Measurements from ENCODE around the gene KHNYN. TPM values are rescaled to one million over a fixed set of nuclear protein-coding genes. Genes with fewer than 3 reads are reported as not detected.
"Not testable (repeated sequence)": the region's sequence is repeated elsewhere in the genome, so short reads cannot be mapped to it uniquely, and the experiment has no call there.

KHNYN gene
- total and polyA plus RNA-seq, 4 donors, result 15.2 to 64.9 (median 42.3) TPM

DNA sequence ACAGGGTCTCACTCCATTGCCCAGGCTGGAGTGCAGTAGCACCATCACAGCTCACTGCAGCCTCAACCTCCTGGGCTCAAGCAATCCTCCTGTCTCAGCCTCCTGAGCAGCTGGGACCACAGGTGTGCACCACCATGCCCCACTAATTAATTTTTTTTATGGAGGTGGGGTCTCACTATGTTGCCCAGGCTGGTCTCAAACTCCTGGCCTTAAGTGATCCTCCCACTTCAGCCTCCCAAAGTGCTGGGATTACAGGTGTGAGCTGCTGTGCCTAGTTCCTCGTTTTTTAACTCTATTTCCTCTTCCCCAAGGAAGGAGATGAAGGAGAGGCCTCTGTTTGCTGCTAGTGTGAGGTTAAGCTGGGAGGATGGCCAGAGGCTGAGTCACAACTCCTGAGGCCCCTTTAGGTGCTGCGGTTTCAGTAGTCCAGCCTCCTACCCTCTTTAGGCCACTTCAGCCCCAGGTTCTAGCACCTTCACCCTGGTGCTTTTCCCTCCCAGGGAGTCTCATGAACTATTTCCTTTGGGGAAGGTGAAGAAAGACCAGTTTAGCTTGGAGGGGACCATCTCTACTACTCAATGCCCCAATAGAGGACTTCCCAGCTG, 53.0 kb downstream of the KHNYN start:
- intact Hi-C loops (cut with DNase I); H3K4me3 ChIP-seq (ENCODE audit: low read length in 2 of 2); DNase-seq; H3K9me3 ChIP-seq (ENCODE audit: control insufficient read depth, low read length); H3K27ac ChIP-seq (ENCODE audit: low read depth in 1 of 2, low read length in 2 of 2); ATAC-seq (ENCODE audit: low FRiP score); H3K4me1 ChIP-seq (ENCODE audit: control insufficient read depth in 1 of 2, insufficient read depth in 2 of 2, low read length in 2 of 2); H3K27me3 ChIP-seq (ENCODE audit: control insufficient read depth in 1 of 2, insufficient read depth in 2 of 2, low read length in 1 of 2); H3K36me3 ChIP-seq (ENCODE audit: control insufficient read depth in 1 of 2, insufficient read depth in 2 of 2, low read length in 1 of 2): not testable (repeated sequence)
- 52 to 61% methylated on average over 2 of the region's 2 CpGs for WGBS, 2 donors

DNA sequence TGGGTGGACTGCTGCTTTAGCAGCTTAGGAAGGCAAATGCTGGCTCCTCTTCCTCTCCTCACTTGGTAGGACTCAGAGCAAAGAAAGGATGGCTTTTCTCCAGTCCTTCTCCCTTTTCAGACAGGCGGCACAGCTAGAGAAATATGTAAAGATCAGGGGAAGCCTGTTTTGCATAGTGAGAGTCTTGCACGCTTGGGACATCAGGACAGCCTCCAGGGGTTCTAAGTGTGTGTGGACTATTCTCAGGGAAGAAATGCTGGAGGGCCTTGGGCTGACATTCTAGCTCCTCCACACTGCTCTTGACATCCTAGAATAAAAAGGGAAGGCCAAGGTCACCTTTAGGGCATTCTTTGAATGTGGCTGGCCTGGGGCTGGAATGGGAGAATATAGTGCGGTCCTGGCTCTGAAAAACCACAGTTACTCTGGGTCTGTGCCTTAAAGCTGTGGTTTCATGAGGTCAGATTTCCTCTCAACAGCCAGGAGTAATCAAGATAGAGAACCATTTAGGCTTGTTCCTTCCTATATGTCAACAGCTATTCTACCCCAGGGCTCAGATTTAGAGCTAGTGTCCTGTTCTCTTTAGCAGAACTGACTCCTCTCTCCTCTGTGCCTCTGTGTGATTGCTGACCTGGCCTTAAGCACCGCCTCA, 54.0 kb downstream of the KHNYN start:
- no peaks in the 10 kb centered on the region for H3K9me3 ChIP-seq (ENCODE audit: control insufficient read depth, low read length)
- intact Hi-C loops (cut with DNase I), result no loop called here
- no peak overlapping the region for H3K27ac ChIP-seq (ENCODE audit: low read depth in 1 of 2, low read length in 2 of 2)
- H3K4me1 ChIP-seq (ENCODE audit: control insufficient read depth in 1 of 2, insufficient read depth in 2 of 2, low read length in 2 of 2), result no peaks in the 10 kb centered on the region
- H3K27me3 ChIP-seq (ENCODE audit: control insufficient read depth in 1 of 2, insufficient read depth in 2 of 2, low read length in 1 of 2), result no peaks in the 10 kb centered on the region
- no peak overlapping the region for H3K4me3 ChIP-seq (ENCODE audit: low read length in 2 of 2)
- no peaks in the 10 kb centered on the region for H3K36me3 ChIP-seq (ENCODE audit: control insufficient read depth in 1 of 2, insufficient read depth in 2 of 2, low read length in 1 of 2)
- 53 to 61% methylated on average over 4 of the region's 4 CpGs for WGBS, 2 donors
- DNase-seq, result no peak
- ATAC-seq (ENCODE audit: low FRiP score), result no peak

Other genes starting within 250 kb of the KHNYN start
- 10 to 100 TPM; 23.4 to 29.3 TPM for gene IPO4, start 241.1 kb upstream of the KHNYN start, total RNA-seq
- gene IPO4, start 241.1 kb upstream of the KHNYN start, polyA plus RNA-seq, result 10 to 100 TPM in 1 of 2 donors, 1 to 10 TPM in 1; 3.4 to 11.6 TPM
- 10 to 100 TPM; 35.3 to 37.3 TPM for gene TM9SF1, start 234.5 kb upstream of the KHNYN start, total RNA-seq
- gene TM9SF1, start 234.5 kb upstream of the KHNYN start, polyA plus RNA-seq, result 10 to 100 TPM; 15.8 to 35.0 TPM
- gene TSSK4, start 224.3 kb upstream of the KHNYN start, total RNA-seq, result under 1 TPM in 1 of 2 donors, not detected in 1; 0.39 TPM
- not detected for gene TSSK4, start 224.3 kb upstream of the KHNYN start, polyA plus RNA-seq
- 10 to 100 TPM; 38.3 to 45.8 TPM for gene CHMP4A, start 216.5 kb upstream of the KHNYN start, total RNA-seq
- gene CHMP4A, start 216.5 kb upstream of the KHNYN start, polyA plus RNA-seq, result 100 to 1,000 TPM; 130 to 179 TPM
- gene MDP1, start 213.9 kb upstream of the KHNYN start, total RNA-seq, result 10 to 100 TPM; 15.2 to 19.5 TPM
- 10 to 100 TPM; 38.7 to 49.6 TPM for gene MDP1, start 213.9 kb upstream of the KHNYN start, polyA plus RNA-seq
- gene NEDD8, start 197.6 kb upstream of the KHNYN start, total RNA-seq, result 100 to 1,000 TPM; 122 to 123 TPM
- gene NEDD8, start 197.6 kb upstream of the KHNYN start, polyA plus RNA-seq, result 100 to 1,000 TPM; 222 to 345 TPM
- gene GMPR2, start 197.0 kb upstream of the KHNYN start, total RNA-seq, result 10 to 100 TPM; 44.6 to 59.1 TPM
- 10 to 100 TPM; 55.2 to 66.6 TPM for gene GMPR2, start 197.0 kb upstream of the KHNYN start, polyA plus RNA-seq
- gene TINF2, start 187.3 kb upstream of the KHNYN start, total RNA-seq, result 10 to 100 TPM; 78.3 to 79.2 TPM
- 10 to 100 TPM; 40.9 to 48.0 TPM for gene TINF2, start 187.3 kb upstream of the KHNYN start, polyA plus RNA-seq
- 1 to 10 TPM in 1 of 2 donors, under 1 TPM in 1; 0.52 to 5.7 TPM for gene TGM1, start 166.8 kb upstream of the KHNYN start, total RNA-seq
- gene TGM1, start 166.8 kb upstream of the KHNYN start, polyA plus RNA-seq, result 1 to 10 TPM in 1 of 2 donors, under 1 TPM in 1; 0.88 to 1.3 TPM
- gene RABGGTA, start 158.4 kb upstream of the KHNYN start, total RNA-seq, result 10 to 100 TPM; 17.1 to 26.1 TPM
- 10 to 100 TPM; 19.0 to 40.0 TPM for gene RABGGTA, start 158.4 kb upstream of the KHNYN start, polyA plus RNA-seq
- gene DHRS1, start 130.2 kb upstream of the KHNYN start, total RNA-seq, result 10 to 100 TPM; 21.2 to 27.3 TPM
- gene DHRS1, start 130.2 kb upstream of the KHNYN start, polyA plus RNA-seq, result 10 to 100 TPM; 29.6 to 33.2 TPM
- 10 to 100 TPM; 17.8 to 19.9 TPM for gene NOP9, start 130.1 kb upstream of the KHNYN start, total RNA-seq
- 10 to 100 TPM in 1 of 2 donors, 1 to 10 TPM in 1; 7.9 to 10.8 TPM for gene NOP9, start 130.1 kb upstream of the KHNYN start, polyA plus RNA-seq
- 10 to 100 TPM; 12.2 to 13.9 TPM for gene CIDEB, start 122.0 kb upstream of the KHNYN start, total RNA-seq
- 10 to 100 TPM in 1 of 2 donors, 1 to 10 TPM in 1; 3.3 to 17.2 TPM for gene CIDEB, start 122.0 kb upstream of the KHNYN start, polyA plus RNA-seq
- 1 to 10 TPM; 3.7 to 5.5 TPM for gene LTB4R2, start 119.8 kb upstream of the KHNYN start, total RNA-seq
- under 1 TPM; 0.38 to 0.95 TPM for gene LTB4R2, start 119.8 kb upstream of the KHNYN start, polyA plus RNA-seq
- 1 to 10 TPM; 7.0 to 8.2 TPM for gene LTB4R, start 118.5 kb upstream of the KHNYN start, total RNA-seq
- 1 to 10 TPM; 2.9 to 5.2 TPM for gene LTB4R, start 118.5 kb upstream of the KHNYN start, polyA plus RNA-seq
- 100 to 1,000 TPM in 1 of 2 donors, 10 to 100 TPM in 1; 45.7 to 111 TPM for gene ADCY4, start 94.9 kb upstream of the KHNYN start, total RNA-seq
- gene ADCY4, start 94.9 kb upstream of the KHNYN start, polyA plus RNA-seq, result 1 to 10 TPM in 1 of 2 donors, under 1 TPM in 1; 0.25 to 6.1 TPM
- gene RIPK3, start 90.0 kb upstream of the KHNYN start, total RNA-seq, result 10 to 100 TPM in 1 of 2 donors, 1 to 10 TPM in 1; 8.0 to 15.8 TPM
- 1 to 10 TPM; 4.0 to 6.1 TPM for gene RIPK3, start 90.0 kb upstream of the KHNYN start, polyA plus RNA-seq
- 100 to 1,000 TPM in 1 of 2 donors, 10 to 100 TPM in 1; 85.5 to 121 TPM for gene NFATC4, start 61.8 kb upstream of the KHNYN start, total RNA-seq
- gene NFATC4, start 61.8 kb upstream of the KHNYN start, polyA plus RNA-seq, result 100 to 1,000 TPM in 1 of 2 donors, 10 to 100 TPM in 1; 23.0 to 572 TPM
- gene NYNRIN, start 31.0 kb upstream of the KHNYN start, total RNA-seq, result 10 to 100 TPM; 11.2 to 31.6 TPM
- 1 to 10 TPM; 1.8 to 5.2 TPM for gene NYNRIN, start 31.0 kb upstream of the KHNYN start, polyA plus RNA-seq
- gene CBLN3, start 286 bp upstream of the KHNYN start, total RNA-seq, result 10 to 100 TPM in 1 of 2 donors, 1 to 10 TPM in 1; 4.3 to 10.2 TPM
- gene CBLN3, start 286 bp upstream of the KHNYN start, polyA plus RNA-seq, result 1 to 10 TPM; 1.3 to 5.6 TPM
- 10 to 100 TPM; 46.0 to 62.3 TPM for gene SDR39U1, start 12.8 kb downstream of the KHNYN start, total RNA-seq
- 100 to 1,000 TPM in 1 of 2 donors, 10 to 100 TPM in 1; 24.0 to 163 TPM for gene SDR39U1, start 12.8 kb downstream of the KHNYN start, polyA plus RNA-seq
- gene CMA1, start 78.3 kb downstream of the KHNYN start, total RNA-seq, result 1 to 10 TPM in 1 of 2 donors, under 1 TPM in 1; 0.52 to 2.8 TPM
- not detected for gene CMA1, start 78.3 kb downstream of the KHNYN start, polyA plus RNA-seq
- 10 to 100 TPM in 1 of 2 donors, 1 to 10 TPM in 1; 3.6 to 26.1 TPM for gene CTSG, start 146.3 kb downstream of the KHNYN start, total RNA-seq
- gene CTSG, start 146.3 kb downstream of the KHNYN start, polyA plus RNA-seq, result 1 to 10 TPM in 1 of 2 donors, not detected in 1; 1.0 TPM
- 1 to 10 TPM in 1 of 2 donors, not detected in 1; 1.9 TPM for gene GZMH, start 179.7 kb downstream of the KHNYN start, total RNA-seq
- gene GZMH, start 179.7 kb downstream of the KHNYN start, polyA plus RNA-seq, result 1 to 10 TPM in 1 of 2 donors, not detected in 1; 2.6 TPM
- 1 to 10 TPM; 1.6 to 3.0 TPM for gene GZMB, start 204.2 kb downstream of the KHNYN start, total RNA-seq
- gene GZMB, start 204.2 kb downstream of the KHNYN start, polyA plus RNA-seq, result 1 to 10 TPM in 1 of 2 donors, under 1 TPM in 1; 0.54 to 2.6 TPM

Measured in aorta (tissue), 5 donors.